ENCODE results near the gene TMEM82.

Gene TMEM82

GRCh38 chr1:15757016-15757543, 14.8 kb downstream of the TMEM82 start:
- DNase-seq, result no peak

GRCh38 chr1:15757575-15758342, 15.5 kb downstream of the TMEM82 start:
- no peak for DNase-seq

GRCh38 chr1:15758343-15758931, 16.1 kb downstream of the TMEM82 start, which contains the start of gene FBLIM1:
TSS of gene FBLIM1 (plus strand) at chr1:15758795. CDS start at chr1:15764984, 6,189 bp downstream.
- no peak for DNase-seq

GRCh38 chr1:15758953-15759661, 16.8 kb downstream of the TMEM82 start:
- DNase-seq, result no peak

GRCh38 chr1:15760520-15761211, 18.4 kb downstream of the TMEM82 start:
- no peak for DNase-seq

GRCh38 chr1:15761366-15762128, 19.2 kb downstream of the TMEM82 start:
- no peak for DNase-seq

GRCh38 chr1:15762546-15762945, 20.2 kb downstream of the TMEM82 start:
- no peak for DNase-seq

GRCh38 chr1:15764269-15764764, 22.0 kb downstream of the TMEM82 start:
- DNase-seq, result no peak

GRCh38 chr1:15764890-15765289, 22.6 kb downstream of the TMEM82 start:
- DNase-seq, result no peak

- peak in 4 of 14 donors; percentile 10 to 42 (median 20) for DNase-seq
Observed at GRCh38 chr1:15765495-15766194, 23.3 kb downstream of the TMEM82 start.

GRCh38 chr1:15767941-15768340, 25.6 kb downstream of the TMEM82 start:
- DNase-seq, result no peak

GRCh38 chr1:15768388-15768787, 26.1 kb downstream of the TMEM82 start:
- DNase-seq, result no peak

- DNase-seq, result no peak
Observed at GRCh38 chr1:15770313-15770962, 28.1 kb downstream of the TMEM82 start.

- DNase-seq, result no peak
Observed at GRCh38 chr1:15771836-15772515, 29.7 kb downstream of the TMEM82 start.

- DNase-seq, result no peak
Observed at GRCh38 chr1:15775706-15776105, 33.4 kb downstream of the TMEM82 start.

GRCh38 chr1:15777909-15778707, 35.8 kb downstream of the TMEM82 start:
- no peak for DNase-seq

GRCh38 chr1:15785683-15786082, 43.4 kb downstream of the TMEM82 start:
- DNase-seq, result no peak

- DNase-seq, result peak in 3 of 14 donors; percentile 0 to 70 (median 11)
Observed at GRCh38 chr1:15786581-15786980, 44.3 kb downstream of the TMEM82 start.
